ENCODE measurements around the gene ARHGEF16.

The ARHGEF16 gene

DNA sequence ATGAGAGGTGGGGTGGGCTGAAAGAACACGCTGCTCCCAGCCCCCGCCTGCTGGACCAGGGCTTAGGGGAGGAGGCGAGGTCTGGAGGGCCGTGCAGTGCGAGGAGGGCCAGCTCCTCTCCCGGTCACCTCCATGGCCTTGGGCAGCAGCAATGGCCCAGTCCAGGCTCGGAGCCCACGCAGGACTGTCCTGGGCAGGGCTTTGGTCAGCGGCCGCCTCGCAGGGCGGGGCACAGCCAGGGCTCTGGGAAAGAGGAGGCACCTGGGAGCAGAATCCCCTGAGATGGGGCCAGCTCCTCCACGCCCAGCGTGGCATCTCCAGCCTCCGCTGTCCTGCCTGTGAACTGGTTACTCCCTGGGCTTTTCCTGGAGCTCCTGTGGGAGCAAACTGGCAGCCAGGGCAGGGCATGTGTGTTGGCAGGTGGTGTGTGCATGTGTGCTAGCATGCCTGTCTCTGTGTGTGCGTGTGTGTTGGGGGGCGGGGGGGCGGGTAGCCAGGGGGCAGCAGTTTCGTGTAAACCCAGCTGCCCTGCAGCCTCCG is 27.4 kb downstream of the ARHGEF16 start:
- no peak for DNase-seq (ENCODE audit: low read depth in 3 of 3)

GRCh38 chr1:3482378-3482849 is 27.9 kb downstream of the ARHGEF16 start:
- no peak for DNase-seq (ENCODE audit: low read depth in 3 of 3)

GRCh38 chr1:3483380-3483779 is 28.9 kb downstream of the ARHGEF16 start:
- no peak for DNase-seq (ENCODE audit: low read depth in 3 of 3)

- DNase-seq (ENCODE audit: low read depth in 3 of 3): peak in 1 of 3 experiments; percentile 47
Measured at GRCh38 chr1:3483801-3484444, 29.5 kb downstream of the ARHGEF16 start.

DNA sequence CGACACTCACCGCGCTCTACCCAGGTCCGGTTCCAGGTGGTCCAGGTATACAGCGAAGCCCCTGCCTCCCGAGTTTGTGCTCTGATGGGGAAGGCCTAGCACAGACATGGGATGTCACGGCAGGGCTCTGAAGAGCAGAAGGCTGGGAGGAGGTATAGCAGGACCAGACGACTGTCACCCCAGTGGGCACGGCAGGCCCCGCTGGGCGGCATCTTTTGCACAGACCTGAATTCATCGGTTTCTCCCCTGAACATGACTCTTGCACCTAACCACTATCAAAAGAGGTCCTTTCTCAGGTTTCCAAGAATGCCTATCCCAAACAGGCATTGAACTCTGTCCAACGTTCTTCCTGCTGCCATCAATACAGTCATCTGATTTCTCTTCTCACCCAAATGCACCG is 30.6 kb downstream of the ARHGEF16 start:
- DNase-seq (ENCODE audit: low read depth in 3 of 3): no peak

DNA sequence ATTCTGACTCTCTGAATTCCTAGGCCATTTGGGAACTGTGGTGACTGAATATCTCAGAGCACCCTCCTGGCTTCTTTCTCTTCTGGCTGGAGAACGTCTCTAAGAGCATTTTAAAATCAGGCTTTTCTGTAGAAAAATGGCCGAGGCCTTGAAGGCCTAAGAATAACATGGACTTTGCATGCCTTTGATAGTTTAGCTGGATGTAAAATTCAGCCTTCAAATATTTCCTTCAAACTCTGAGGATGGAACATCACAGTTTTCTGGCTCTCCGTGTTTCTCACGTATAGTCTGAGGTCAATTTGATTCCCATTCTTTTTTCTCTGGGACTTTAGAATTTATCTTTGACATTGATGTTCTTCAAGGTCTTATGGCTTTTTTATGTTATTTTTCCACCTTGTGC is 34.0 kb downstream of the ARHGEF16 start:
- no peak for DNase-seq (ENCODE audit: low read depth in 3 of 3)

DNA sequence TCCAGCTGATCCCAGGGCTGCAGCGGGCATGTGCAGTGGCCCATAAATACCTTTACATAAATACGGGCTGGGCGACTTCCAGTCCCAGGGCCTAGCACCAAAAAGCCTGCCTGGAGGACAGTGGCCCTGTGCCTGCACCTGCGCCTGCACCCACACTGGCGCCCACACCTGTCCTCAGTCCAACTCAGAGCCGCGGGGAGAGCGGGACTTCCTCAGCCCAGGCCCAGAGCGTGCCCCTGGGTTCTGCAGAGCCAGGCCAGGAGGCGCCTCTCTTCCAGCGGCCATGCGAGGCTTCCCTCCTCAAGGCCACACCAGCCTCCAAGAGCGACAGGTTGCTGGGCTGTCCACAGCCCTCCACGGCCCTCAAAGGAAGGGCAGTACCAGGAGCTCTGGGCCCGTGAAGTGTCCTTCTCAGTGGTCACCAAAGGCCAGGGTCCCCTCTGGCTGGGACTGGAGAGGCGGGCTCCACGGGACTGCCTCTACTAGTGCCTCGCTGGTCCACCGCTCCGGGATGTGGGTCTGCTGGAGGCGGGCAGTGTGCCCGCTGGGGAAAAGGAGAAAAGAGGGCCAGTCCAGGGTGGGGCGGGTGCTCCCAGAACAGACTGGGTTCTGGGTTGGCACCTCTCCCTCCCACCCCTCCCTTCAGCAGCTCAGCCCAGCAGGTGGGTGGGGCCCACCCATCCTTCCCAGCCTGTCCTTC is 35.7 kb downstream of the ARHGEF16 start:
- DNase-seq (ENCODE audit: low read depth in 3 of 3): no peak

- peak; percentile 72 to 84 (median 77) for DNase-seq (ENCODE audit: low read depth in 3 of 3)
Measured at GRCh38 chr1:3491291-3492246, 37.1 kb downstream of the ARHGEF16 start.

DNA sequence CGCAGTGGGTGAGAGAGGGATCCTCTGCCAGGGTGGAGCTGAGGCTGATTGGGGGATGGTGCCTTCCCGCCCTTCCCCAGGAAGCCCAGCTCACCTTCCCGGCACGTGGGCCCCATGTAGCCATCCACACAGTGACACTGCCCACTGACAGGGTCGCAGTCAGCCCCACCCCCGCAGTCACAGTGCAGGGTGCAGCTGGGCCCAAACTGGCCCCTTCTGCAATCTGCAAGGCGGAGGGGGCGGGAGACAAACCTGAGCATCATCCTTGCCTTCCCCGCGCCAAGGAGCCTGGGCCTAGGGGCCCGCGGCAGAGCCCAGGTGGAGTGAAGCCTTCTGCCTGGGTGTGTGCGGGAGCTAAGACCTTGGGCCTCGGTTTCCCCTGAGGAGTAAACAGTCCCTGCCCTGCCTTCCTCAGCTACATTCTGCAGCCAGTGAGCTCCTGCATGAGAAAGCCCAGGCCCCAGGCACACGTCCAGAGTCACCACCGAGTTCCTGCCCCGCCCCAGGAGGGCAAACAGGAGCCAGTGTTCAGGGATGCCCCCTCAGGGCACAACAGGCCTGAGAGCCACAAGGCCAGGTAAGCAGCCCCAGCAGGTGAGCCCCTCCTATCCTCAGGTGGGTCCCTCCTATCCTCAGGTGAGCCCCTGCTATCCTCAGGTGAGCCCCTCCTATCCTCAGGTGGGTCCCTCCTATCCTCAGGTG is 38.2 kb downstream of the ARHGEF16 start:
- no peak for DNase-seq (ENCODE audit: low read depth in 3 of 3)

GRCh38 chr1:3494321-3495308 is 40.1 kb downstream of the ARHGEF16 start:
- no peak for DNase-seq (ENCODE audit: low read depth in 3 of 3)

DNA sequence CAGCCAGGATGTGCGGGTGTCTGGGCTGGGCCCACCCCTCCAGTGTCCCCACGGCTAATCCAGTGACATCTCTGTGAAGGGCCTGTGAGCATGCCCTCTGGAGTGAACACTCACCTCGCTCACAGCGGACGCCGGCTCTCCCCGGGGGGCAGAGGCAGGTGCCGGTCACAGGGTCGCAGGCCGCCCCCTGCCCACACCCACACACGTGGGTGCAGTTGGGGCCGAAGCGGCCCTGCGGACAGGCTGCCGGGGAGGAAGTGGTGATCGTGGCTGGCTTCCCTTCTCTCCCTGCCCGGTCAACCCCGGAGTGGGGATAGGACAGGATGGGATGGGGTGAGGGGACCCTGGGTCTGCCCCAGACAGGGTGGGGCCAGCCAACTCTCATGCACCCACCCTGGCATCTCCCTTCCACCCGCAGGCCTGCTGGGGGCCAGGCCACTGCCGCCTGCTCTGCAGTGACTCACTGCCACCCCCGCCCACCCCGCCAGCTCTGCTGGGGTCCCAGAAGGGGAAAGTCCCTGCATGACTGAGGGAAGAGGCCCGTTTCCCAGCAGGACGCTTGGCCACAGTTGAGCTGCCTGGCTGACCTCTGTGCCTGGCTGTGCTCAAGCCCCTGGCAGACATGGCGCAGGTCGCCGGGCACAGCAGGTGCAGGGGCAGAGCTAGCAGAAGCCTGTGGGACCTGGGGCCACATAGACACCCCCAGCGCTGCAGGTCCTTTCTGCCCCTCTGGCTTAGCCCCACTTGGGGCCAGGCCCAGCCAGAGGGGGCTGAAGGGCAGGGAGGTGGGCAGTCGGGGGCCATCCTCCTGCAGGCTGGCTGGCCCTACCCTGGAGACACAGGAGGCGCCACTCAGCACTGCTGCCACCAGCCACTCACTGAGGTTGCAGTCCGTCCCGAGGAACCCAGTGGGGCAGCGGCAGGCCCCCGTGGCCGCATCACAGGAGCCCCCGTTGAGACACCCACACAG is 41.6 kb downstream of the ARHGEF16 start:
- no peak for DNase-seq (ENCODE audit: low read depth in 3 of 3)

DNA sequence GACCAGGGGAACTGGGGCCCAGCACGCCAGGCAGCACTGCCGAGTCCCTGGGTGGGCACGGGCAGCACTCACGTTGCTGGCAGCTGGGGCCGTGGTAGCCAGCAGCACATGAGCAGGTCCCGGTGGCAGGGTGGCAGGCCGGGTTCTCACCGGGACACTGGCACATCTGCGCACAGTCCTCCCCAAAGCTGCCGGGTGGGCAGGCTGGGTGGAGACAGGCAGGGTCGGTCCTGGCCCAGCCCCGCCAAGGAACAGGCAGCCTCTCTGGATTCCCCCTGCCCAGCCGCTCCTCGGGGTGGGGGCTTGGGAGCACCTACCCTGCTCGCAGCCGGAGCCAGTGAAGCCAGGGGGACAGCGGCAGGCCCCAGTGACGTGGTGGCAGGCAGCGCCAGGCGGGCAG is 42.5 kb downstream of the ARHGEF16 start:
- DNase-seq (ENCODE audit: low read depth in 3 of 3): no peak

- no peak for DNase-seq (ENCODE audit: low read depth in 3 of 3)
Measured at GRCh38 chr1:3497521-3497920, 43.1 kb downstream of the ARHGEF16 start.

DNA sequence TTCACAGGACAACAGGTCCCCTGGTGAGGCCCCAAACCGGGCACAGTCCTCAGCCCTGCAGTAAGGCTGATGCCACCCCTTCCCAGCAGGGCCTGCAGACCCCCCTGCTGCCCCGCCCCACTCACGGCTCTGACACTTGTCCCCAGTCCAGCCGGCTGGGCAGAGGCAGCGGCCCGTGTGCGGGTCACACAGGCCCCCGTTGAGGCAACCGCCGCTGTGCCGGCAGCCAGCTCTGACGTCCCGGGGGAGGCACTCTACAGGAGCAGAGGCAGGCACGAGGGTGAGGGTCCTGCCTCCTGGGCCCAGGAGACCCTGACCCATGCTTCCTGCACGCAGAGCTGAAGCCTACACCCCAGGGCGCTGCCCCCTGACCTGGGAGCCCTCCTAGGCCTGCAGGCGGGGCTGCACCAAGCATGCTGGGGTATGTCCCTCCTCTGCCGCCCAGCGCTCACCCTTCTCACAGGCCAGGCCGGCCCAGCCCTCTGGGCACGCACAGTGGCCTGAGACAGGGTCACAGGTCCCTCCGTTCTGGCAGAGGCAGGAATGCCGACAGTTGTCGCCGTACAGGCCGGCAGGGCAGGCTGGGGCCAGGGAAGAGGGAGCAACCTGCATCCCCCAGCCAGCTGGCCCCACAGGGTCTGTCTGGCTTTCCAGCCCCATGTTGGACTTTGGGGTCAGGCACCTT is 43.9 kb downstream of the ARHGEF16 start:
- no peak for DNase-seq (ENCODE audit: low read depth in 3 of 3)

DNA sequence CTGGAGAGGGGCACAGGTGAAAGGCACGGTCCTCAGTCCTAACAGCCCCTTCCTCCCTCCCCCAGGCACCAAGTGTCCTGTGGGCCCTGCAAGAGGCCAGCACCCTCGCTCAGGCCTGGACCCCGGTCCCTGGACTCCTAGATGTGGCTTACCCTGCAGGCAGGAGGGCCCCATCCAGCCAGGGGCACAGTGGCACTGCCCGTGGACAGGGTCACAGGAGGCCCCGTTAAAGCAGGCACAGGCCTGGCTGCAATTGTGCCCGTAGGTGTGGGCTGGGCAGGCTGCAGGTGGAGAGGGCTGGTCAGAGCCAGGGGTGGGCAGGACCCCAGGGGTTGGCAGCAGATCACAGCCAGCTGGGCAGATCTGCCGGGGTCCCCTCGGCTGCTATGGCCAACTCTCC is 44.5 kb downstream of the ARHGEF16 start:
- no peak for DNase-seq (ENCODE audit: low read depth in 3 of 3)

DNA sequence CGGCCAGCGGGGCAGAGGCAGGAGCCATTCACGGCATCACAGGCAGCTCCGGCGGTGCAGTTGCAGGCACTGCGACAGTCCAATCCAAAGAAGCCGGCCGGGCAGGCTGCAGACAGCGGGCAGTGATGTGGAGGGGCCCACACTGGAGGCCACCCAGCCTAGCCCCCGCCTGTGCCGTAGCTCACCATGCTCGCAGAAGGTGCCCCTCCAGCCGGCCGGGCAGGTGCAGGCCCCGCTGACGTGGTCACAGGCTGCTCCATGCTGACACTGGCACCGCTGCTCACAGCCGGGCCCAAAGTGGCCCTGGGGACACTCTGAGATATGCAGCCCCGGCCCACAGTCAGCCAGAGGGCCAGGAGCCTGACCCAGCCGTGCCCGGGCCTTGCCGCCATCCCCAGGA is 45.1 kb downstream of the ARHGEF16 start:
- DNase-seq (ENCODE audit: low read depth in 3 of 3): no peak

GRCh38 chr1:3500265-3500835 is 45.9 kb downstream of the ARHGEF16 start:
- no peak for DNase-seq (ENCODE audit: low read depth in 3 of 3)

GRCh38 chr1:3501437-3501836 is 47.0 kb downstream of the ARHGEF16 start:
- DNase-seq (ENCODE audit: low read depth in 3 of 3): no peak
